NCI-H2081 (cell line): Measurements from ENCODE around the gene IL34.
A peak's percentile ranks its signal among the peaks of the same experiment; 100 is the strongest.

Source experiments
- DNase-seq, 2 experiments: peaks; one replicate each; lab custom pipeline; 2025; lab: John Stamatoyannopoulos, UW

IL34 gene

DNA sequence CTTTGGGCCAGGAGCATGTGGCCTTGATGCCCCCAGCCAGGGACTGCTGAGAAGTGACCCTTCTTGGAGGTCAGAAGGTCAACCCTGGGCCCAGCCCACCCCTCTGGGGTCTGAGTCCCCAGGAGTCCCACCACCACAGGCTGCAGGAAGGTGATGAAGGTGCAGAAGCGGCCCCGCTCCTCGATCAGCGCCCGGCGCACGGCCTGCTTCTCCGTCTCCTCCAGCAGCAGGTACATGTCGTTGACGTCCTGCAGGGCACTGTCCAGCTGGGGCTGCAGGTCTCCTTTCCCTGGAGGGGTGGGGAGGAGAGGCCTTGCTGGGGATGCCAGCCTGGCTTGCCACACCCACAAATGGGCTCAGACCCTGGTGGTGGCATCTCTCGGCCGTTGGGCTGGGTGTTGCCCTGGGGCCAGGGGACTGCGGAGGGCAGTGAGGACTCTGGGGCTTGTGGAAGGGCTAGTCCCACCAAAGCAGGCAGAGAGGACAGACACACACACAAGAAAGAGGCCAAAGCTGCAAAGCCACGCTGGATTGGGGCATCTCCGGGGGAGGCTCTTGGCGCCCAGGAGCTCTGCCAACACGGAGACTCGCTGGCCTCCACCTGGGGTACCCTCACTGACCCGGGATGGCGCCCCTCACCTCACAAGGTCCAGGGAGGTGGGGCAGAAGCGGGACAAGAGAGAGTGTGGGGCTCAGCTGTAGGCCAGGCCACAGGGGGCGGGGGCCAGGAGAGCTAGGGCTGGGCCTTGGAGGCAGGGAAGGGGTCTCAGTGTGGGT, 31.9 kb downstream of the IL34 start:
- DNase-seq: no peak

DNA sequence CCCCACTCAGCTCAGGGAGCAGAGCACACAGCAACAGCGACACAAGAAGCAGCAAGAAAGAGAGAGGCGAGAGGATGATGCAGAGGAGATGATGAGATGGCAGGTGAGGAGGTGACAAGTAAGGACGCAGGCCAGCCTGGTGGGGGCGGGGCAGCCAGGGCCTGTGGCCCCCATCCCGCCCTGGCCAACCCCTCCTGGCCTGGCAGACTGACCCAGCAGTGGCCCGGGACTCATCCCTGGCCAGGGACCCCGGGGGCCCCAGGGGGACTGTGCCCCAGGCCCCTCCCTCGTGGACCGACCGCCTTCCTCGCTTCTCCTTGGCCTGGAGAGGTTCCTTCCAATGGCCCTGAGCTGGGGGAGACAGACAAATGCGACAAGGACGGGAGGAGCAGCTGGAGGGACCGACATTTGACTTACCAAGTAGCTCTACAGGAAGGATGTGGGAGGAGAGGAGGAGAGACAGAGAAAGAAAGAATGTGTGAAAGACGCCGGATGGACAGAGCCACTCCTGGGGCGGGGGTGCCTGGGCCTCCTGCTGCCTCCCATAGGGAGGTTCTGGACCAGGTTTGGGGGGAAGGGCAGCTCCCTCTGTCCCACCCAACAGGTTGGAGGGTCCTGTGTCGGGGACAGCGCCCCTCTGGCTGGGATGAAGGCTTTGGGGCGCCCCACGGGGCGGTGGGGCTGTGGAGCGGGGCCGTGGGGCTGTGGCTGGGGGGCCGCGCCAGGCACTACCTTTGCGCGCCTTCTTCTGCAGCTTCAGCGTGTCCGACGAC, 32.7 kb downstream of the IL34 start:
- DNase-seq: no peak

DNA sequence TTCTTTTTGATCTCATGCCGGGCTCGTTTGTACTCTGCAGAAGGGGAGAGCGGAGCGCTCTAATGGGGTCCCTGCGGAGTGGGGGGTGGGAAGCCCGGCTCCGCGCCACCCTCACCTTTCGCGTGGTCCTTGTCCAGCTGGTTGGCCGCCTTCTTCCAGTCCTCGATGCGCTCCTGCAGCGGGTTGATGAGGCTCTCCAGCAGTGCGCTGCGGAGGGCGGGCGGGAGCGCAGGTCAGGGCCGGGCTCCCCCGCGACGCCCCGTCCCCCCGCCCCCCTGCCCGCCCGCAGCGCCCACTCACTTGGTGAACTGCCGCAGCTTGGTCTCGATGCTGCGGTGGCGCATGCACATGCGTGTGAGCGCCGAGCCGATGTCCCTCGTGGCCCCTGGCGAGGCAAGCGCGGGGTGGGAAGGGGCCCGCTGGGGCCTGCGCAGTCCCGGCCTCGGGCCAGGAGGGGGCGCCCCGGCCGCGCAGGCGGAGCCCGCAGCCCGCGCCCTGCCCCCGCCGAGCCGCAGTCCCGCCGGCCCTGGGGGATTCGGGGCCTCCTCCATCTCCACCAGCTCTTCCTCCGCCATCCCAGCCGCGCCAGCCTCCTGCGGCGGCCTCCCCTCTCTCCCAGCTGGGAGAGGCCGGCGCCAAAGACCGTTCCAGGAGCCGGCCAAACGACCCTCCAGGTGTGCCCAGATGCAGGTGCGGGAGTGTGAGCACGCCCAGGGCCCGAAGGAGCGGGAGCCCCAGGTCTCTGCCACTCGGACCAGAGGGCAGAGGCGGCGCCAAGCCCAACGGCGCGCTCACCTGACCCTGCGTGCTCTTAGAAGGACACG, 33.5 kb downstream of the IL34 start:
- no peak for DNase-seq

DNA sequence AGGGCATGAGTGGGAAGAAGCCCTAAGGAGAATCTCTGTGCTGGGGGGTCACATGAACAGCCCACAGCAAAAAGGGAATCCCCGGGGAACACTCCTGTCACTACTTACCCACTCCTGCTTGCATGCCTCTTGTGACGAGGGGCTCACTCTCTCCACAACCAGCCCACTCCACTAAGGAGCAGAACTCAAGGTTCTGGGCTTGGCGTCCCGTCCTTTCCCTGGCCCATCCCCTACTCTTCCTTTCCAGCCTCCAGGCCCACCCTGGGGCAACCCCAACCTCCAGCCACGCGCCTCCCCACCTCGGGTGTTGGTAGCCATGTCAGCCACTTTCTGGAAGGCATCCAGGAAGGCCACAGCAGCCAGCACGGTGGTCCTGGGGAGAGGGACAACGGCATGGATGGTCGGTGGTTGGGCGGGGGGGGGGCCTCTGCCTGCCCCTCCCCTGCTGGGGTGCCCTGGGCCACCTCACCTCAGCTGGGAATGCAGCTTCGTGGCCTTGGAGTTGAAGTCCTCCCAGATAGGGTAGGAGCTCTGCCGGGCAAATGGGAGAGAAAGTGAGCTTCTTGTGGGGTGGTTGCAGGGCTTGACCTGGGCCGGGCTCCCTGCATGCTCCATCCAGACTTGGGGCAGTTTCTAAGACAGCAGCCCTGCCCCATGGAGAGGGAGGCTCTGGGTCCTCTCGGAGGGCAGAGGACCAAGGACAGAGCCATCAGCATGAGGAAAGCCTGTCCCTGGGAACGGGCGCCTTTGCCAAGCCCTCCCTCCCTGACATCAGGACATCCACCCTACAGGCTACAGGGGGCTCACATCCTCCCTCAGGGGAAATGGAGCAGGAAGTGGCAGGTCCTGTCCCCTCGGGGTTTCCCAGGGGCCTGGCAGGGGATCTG, 34.4 kb downstream of the IL34 start:
- DNase-seq: no peak

DNA sequence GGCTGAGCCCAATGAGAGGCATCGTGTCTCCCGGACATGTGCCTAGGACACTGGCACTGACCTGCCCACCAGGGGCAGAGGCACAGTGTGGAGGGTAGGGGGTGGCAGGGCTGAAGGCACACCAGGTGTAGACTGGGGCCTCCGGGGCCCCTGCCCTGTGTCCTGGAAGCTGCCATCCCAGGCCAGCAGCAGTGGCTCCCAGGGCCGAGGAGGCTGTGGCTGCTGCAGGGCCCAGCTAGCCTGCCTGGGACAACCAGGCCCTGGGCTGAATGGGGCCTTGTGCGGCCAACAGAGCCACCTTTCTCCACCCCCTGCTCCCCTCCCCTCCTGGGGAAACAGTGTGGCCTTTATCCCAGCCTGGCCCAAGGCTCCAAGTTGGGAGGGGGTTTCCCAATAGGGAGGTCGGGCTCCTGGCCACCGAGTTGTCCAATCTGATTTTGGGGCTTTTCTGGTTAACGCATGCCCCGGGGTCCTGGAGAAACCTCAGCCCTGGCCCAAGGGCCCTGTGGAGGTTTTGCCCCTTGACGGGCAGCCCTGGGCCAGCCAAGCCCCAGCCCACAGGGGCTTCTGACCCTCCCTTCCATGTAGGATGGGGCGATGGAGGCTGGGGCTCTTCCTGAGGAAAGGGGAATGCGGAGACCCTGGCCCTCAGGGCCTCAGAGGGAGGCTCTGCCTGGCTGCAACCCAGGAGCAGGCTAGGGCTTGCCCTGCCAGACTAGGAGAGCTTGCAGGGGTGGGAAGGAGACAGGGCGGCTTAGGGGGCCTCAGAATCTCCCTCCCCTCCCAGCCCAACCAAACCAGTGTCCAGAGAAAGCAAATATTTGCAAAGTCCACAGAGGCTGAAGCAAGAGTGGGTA, 35.3 kb downstream of the IL34 start:
- no peak for DNase-seq

DNA sequence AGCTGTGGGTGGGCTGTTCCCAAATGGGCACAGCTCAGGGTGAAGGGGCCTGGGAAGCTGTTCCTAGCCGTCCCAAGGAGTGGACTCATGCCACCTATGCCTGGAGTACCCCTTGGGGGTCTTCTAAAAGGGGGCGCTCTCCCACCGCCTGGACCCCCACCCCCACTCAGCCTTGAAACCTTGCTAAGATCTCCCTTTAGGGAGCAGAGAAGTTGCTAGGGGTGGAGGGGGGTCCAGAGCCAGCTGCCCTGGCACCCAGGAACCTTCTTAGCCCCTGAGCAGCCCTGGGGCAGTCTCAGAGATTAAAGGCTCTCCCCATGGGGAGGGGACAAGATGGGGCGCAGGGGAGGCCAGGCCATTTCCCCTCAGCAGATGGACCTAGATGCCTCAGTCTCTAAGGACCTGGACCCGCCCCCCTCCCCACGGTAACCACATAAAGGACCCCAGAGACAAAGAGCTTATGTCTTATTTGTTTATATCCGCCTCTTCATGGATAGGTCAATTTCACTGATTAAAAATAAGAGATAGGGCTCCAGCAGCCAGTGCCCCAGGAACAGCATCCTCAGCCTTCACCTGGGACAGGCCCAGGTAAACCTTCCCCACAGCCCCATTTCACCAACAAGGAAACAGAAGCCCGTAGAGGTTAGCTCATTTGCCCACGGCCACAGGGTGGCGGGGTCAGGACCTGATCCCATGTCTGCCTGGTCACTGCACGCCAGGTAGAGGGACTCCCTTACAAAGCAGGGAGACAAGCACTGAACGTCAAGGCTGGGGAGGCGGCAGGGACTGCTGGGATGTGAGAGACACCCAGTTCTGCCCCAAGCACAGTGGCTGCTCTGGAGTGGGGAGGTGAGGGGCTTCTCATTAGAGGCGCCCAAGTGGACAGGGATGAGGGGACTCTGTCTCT, 36.1 kb downstream of the IL34 start:
- DNase-seq: no peak

DNA sequence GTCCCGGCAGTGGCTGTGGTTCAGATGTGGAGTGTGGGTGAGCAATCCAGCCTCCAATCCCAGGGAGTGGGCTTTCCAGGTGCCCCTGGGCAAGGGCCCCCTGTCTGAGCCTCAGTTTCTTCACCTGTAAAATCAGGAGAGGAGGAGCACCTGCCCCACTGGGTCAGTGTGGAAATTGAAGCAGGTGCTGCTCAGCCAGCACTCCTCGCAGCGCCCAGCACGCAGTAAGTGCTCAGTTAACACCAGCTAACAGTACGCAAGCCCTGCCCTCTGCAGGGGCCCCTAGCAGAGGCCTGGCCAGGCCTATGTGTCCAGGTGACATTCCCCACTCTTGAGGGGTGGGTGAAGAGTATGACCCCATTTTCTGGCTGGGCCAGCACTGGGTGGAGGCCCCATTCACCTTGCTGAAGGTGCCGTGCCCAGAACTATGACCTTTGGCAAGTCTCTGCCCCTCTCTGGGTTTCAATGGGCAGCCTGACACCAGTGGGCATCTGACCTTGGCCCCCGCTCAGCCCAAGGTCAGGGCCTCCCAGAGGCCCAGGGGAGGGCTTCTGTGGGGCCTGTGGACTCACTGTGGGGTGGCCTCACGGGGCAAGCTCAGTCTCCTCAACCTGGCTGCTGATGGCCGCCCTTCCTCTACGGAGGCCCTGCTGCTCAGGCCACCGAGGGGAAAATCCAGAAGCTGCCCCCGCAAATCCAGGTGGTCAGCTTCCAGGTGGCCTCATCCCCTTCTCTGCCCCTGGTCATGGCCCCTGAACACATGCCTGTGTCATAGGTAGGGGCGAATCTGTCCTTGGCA, 37.0 kb downstream of the IL34 start:
- no peak for DNase-seq

DNA sequence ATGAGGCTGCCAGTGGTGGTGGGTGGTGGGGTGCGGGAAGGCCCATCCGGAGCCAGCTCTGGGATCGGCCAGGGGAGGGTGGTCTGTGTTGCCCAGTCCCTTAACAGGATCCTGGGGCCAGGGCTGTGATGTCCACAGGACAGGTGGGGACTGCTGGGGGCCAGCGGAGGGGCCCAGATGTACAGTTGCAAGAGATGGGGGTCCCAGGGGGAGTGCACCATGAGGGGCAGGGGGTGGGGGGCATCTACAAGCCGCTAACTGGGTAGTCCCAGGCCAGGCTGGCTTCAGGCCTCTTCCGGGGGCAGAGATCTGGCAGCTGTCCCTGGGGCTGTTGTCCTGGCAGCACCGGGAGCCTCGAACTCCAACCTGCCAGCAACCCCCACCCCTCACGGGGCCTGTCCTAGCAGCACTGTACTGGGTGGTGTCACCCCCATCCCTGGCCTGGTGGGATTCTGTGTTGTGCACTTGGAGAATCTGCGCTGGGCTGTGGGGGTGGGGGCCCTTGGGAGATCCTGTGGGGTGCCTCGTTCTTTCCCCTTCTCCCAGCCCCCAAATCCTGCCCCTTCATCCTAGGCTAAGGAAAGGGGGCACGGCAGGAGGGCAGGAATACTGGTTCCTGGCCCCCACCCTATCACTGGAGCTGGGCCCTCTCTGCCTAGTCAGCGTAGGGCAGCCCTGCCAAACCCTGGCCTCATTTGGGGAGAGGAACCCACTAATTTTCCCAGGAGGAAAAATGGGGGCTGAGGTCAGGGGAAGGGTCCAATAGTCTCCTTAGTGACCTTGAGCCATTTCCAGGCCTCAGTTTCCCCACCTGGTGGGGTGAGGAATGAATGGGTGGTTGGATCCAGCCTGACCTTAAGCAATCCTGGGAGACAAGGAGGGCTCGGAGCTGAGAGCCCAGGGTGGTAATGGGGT, 38.0 kb downstream of the IL34 start:
- DNase-seq: no peak

DNA sequence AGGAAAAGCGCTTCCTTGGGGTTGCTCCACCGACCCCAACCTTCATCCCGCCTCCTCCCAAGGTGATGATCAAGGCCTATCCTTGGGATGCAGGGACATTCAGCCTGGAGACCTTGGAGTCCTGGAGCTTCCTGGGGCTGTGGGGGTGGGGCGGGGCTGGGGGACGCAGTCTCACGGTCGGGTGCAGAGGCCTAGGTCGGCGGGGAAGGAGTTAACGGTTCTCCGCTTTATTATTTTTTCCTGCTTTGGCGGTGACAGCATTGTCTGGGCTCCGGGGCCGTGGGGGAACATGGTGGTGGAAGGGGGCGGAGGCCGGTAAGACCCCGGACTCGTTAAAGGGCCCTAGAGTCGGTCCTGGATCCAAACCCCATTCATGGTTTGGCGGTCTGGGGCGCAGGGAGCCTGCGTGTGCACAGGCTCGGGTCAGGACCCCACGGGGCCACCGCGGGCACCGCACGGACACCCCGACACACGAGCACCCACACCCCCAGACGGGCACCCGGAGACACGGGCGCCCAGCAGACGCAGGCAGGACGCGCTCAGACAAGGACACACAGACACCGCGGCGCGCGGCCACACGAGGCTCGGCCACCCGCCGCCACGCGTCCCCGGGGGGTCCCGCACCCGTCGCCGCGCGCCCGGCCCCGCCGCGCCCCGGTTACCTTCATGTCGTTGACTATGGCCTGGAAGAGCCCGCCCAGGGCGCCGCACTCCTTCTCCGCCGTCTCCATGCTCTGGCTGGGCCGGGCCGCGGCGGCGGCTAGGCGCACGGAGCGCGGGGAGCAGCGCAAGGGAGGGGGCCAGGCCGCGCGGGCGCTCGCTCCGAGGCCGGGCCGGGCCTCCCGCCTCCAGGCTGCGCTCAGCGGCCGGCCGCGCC, 38.9 kb downstream of the IL34 start:
- DNase-seq: no peak

DNA sequence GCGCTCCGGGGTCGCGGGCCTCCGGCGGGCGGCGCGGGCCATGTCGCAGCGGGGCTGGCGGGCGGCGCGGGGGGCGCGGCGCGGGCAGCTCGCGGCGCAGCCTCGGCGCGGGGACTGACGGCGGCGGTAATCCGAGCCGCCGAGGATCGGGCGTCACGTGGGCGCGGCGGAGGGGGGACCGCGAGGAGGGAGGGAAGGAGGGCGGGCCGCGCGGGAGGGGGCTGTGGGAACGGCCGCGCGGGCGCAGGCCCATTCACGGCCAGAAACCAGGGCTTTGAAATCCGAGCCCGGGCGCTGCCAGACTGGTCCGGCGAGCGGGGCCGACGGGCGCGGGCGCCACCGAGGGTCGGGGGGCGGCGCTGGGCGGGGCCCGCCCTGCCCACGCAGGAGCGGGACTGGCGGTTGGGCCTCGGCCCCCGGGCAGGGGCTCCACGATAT, 39.6 kb downstream of the IL34 start, which contains the start of gene MTSS2:
TSS of gene MTSS2 (minus strand) at position 116 of the 438 bp plus-strand sequence. CDS start 262 bp downstream, outside the sequence.
- peak; percentile 60 to 78 for DNase-seq

DNA sequence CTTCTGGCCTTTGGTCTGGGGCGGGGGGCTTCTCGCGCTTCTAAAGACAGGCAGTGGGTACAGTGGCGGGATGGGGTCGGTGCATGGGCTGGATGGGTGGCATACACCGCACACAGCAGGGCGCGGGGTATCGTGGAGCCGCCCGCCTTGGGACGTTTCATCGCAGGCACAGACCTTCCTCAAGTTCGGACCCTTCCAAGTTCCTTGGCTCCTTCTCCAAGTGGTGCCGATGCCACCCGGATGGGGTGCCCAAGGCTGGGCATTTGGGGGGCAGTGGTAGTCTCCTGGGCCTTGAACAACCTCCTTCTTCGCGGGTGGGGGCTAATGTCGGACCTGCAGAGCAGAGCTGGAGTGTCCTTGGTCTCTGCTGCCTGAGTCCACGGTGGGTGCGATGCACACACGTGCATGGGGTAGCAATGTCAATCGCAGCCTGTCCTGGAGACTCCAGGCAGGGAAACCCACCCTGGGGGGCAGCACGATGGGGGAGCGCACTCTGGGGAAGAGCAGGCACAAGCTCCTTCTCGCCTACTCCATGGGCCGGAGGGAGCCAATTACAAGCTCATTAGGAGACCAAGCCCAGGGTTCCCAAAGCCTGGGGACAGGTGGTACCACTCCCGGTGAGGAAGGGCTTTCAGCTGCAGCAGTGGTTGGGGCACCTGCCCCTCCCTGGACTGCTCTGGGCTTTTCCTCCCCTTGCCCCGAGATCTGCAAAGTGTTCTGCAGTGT, 40.2 kb downstream of the IL34 start:
- no peak for DNase-seq

DNA sequence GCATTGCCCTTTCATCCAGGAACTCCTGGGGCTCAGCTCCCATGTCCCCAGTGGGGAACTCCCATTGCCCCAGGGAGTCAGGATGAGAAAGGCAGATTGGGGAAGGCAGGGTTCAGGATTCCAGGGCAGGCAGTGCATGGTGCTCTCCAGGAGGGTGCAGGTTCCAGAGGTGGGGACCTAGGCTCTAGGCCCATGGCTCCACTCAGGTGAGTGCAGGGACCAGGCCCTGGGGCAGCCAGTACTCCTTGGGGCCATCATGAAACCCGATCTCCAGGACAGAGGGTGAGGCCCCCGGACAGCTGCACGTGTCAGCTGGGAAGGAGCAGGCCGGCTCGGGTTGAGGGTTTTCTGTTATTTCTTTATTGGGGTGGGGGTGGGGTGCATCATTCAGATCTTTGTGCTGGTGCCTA, 40.7 kb downstream of the IL34 start:
- DNase-seq: no peak

DNA sequence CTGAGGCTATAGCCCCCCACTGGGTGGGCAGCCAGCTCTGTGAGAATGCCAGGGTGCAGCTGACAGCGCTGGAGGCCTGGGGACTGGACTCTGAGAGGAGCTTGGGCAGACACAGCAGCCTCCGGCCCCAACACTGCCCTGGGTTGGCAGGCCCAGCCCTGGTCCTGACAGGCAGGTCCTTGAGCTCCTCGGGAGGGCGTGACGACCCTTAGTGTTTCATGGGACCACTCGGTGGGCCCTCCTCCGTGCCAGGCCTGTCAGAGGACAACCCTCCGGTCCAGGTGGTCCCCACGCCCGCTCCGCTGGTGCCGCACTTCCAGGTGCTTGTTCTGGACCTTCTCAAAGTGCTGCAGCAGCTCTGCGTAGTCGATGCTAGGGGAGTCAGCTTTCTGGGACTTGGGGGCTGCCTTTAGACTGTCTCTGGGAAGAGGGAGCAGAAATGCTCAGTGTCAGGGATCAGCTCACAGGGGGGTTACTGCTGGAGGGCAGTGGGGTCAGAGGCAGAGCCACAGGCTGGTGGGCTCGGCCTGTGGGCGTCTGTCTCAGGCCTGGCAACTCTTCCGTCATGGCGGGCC, 41.4 kb downstream of the IL34 start:
- DNase-seq: no peak

DNA sequence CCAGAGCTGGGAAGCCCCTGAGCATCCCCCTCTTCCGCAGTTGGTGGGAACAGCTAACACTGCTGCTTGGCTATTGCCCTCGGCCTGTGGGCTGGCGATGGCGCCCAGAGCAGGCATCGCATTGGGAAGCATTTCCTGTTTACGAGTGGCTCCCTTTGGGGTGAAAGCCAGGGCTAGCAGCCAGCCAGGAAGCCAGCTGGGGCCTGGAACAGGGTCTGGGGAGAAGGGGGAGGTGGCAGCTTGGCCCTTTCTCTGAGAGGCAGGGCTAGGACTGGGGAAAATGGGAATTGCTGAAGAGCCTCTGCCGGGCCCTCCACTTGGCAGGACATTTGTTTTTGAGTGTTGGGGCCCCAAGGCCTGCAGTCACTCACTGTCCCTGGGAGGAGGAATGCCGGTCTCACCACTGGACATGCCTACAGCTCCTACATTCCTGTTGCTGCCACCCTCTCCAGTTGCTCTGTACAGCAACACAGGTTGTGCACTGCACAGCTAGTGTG, 41.9 kb downstream of the IL34 start:
- peak in 1 of 2 experiments; percentile 11 for DNase-seq
